Panc1 (cell line): ENCODE measurements around the gene NUMBL.

ENCODE experiments used
- CTCF ChIP-seq: fragments of 450-650 bp; IDR thresholded peaks from 2 replicates; pipeline ENCODE4 v1.5.1; 2017; ENCODE audit warnings: mild to moderate bottlenecking
- POLR2AphosphoS5 ChIP-seq: IDR thresholded peaks from 2 replicates; pipeline ENCODE4 v1.6.1; 2012; ENCODE audit warnings: mild to moderate bottlenecking, low read depth, low read length, moderate library complexity
- SIN3A ChIP-seq: IDR thresholded peaks from 2 replicates; pipeline ENCODE4 v1.6.1; 2012; ENCODE audit warnings: low read depth, mild to moderate bottlenecking, low read length, moderate library complexity, borderline replicate concordance; ENCODE audit not compliant: insufficient read depth
- TF ChIP-seq, protein P1 (sequence below), 2 experiments: IDR thresholded peaks; 2 replicates each; pipeline ENCODE4 v1.6.1; 2011 to 2012; ENCODE audit warnings: low read depth in 2 of 2, control low read depth in 1 of 2, low read length in 1 of 2, mild to moderate bottlenecking in 1 of 2, moderate library complexity in 1 of 2; ENCODE audit not compliant: insufficient read depth in 1 of 2

GRCh38 chr19:40716031-40716481 lies 25.6 kb upstream of the NUMBL start:
- no peak for TF ChIP-seq CTCF
- TF ChIP-seq POLR2AphosphoS5, result no peak
- TF ChIP-seq, protein P1, sequence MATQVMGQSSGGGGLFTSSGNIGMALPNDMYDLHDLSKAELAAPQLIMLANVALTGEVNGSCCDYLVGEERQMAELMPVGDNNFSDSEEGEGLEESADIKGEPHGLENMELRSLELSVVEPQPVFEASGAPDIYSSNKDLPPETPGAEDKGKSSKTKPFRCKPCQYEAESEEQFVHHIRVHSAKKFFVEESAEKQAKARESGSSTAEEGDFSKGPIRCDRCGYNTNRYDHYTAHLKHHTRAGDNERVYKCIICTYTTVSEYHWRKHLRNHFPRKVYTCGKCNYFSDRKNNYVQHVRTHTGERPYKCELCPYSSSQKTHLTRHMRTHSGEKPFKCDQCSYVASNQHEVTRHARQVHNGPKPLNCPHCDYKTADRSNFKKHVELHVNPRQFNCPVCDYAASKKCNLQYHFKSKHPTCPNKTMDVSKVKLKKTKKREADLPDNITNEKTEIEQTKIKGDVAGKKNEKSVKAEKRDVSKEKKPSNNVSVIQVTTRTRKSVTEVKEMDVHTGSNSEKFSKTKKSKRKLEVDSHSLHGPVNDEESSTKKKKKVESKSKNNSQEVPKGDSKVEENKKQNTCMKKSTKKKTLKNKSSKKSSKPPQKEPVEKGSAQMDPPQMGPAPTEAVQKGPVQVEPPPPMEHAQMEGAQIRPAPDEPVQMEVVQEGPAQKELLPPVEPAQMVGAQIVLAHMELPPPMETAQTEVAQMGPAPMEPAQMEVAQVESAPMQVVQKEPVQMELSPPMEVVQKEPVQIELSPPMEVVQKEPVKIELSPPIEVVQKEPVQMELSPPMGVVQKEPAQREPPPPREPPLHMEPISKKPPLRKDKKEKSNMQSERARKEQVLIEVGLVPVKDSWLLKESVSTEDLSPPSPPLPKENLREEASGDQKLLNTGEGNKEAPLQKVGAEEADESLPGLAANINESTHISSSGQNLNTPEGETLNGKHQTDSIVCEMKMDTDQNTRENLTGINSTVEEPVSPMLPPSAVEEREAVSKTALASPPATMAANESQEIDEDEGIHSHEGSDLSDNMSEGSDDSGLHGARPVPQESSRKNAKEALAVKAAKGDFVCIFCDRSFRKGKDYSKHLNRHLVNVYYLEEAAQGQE (IDR thresholded peaks at IDR 0.05; ENCODE audit: insufficient read depth in 1 of 2, low read depth in 2 of 2, low read length in 1 of 2), result no peak
- TF ChIP-seq SIN3A, result no peak
